Measurements from ENCODE around the gene IL12RB1. TPM values are rescaled to one million over a fixed set of nuclear protein-coding genes. Genes with fewer than 3 reads are reported as not detected.
A peak's percentile ranks its signal among the peaks of the same experiment; 100 is the strongest.

Gene IL12RB1
- total RNA-seq, 1 donor from 2014 or later = not detected

GRCh38 chr19:18055967-18056366, 30.8 kb downstream of the IL12RB1 start:
- Mint-ChIP-seq H3K9me3 (ENCODE audit: unreplicated experiment) (peaks cover 1% of the 10 kb centered on the region), H3K27ac (ENCODE audit: unreplicated experiment) (no peak overlapping the region), H3K4me3 (ENCODE audit: unreplicated experiment) (peak overlapping the region; percentile 46), H3K27me3 (ENCODE audit: unreplicated experiment) (peaks cover 2% of the 10 kb centered on the region), H3K36me3 (ENCODE audit: unreplicated experiment) (no peaks in the 10 kb centered on the region), H3K4me1 (ENCODE audit: low read depth, unreplicated experiment) (no peaks in the 10 kb centered on the region)
- no peak for DNase-seq
- TF ChIP-seq CTCF (IDR thresholded peaks at IDR 0.05; ENCODE audit: partially characterized antibody, unreplicated experiment) = no peak

GRCh38 chr19:18053576-18054219, 33.0 kb downstream of the IL12RB1 start:
- Mint-ChIP-seq H3K9me3 (ENCODE audit: unreplicated experiment) (no peaks in the 10 kb centered on the region), H3K4me3 (ENCODE audit: unreplicated experiment) (no peak overlapping the region), H3K4me1 (ENCODE audit: low read depth, unreplicated experiment) (no peaks in the 10 kb centered on the region), H3K27me3 (ENCODE audit: unreplicated experiment) (peaks cover 3% of the 10 kb centered on the region), H3K36me3 (ENCODE audit: unreplicated experiment) (no peaks in the 10 kb centered on the region), H3K27ac (ENCODE audit: unreplicated experiment) (no peak overlapping the region)
- TF ChIP-seq CTCF (IDR thresholded peaks at IDR 0.05; ENCODE audit: partially characterized antibody, unreplicated experiment) = no peak
- DNase-seq = no peak

GRCh38 chr19:18051887-18052286, 34.8 kb downstream of the IL12RB1 start:
- no peaks in the 10 kb centered on the region for H3K36me3 Mint-ChIP-seq (ENCODE audit: unreplicated experiment)
- no peak for DNase-seq
- no peak overlapping the region for H3K4me3 Mint-ChIP-seq (ENCODE audit: unreplicated experiment)
- H3K4me1 Mint-ChIP-seq (ENCODE audit: low read depth, unreplicated experiment) = no peaks in the 10 kb centered on the region
- no peaks in the 10 kb centered on the region for H3K9me3 Mint-ChIP-seq (ENCODE audit: unreplicated experiment)
- no peak overlapping the region for H3K27ac Mint-ChIP-seq (ENCODE audit: unreplicated experiment)
- H3K27me3 Mint-ChIP-seq (ENCODE audit: unreplicated experiment) = peaks cover 3% of the 10 kb centered on the region
- TF ChIP-seq CTCF (IDR thresholded peaks at IDR 0.05; ENCODE audit: partially characterized antibody, unreplicated experiment) = no peak

- H3K27ac Mint-ChIP-seq (ENCODE audit: unreplicated experiment) = no peak overlapping the region
- DNase-seq = no peak
- no peak for TF ChIP-seq CTCF (IDR thresholded peaks at IDR 0.05; ENCODE audit: partially characterized antibody, unreplicated experiment)
- no peaks in the 10 kb centered on the region for H3K9me3 Mint-ChIP-seq (ENCODE audit: unreplicated experiment)
- H3K4me3 Mint-ChIP-seq (ENCODE audit: unreplicated experiment) = no peak overlapping the region
- no peaks in the 10 kb centered on the region for H3K36me3 Mint-ChIP-seq (ENCODE audit: unreplicated experiment)
- H3K27me3 Mint-ChIP-seq (ENCODE audit: unreplicated experiment) = peaks cover 3% of the 10 kb centered on the region
- no peaks in the 10 kb centered on the region for H3K4me1 Mint-ChIP-seq (ENCODE audit: low read depth, unreplicated experiment)
Observed at GRCh38 chr19:18049385-18049784, 37.3 kb downstream of the IL12RB1 start.

GRCh38 chr19:18046059-18046718, 40.5 kb downstream of the IL12RB1 start:
- H3K27me3 Mint-ChIP-seq (ENCODE audit: unreplicated experiment) = peaks cover 3% of the 10 kb centered on the region

More at GRCh38 chr19:18046059-18046718, 40.5 kb downstream of the IL12RB1 start:
- no peaks in the 10 kb centered on the region for H3K9me3 Mint-ChIP-seq (ENCODE audit: unreplicated experiment)
- H3K36me3 Mint-ChIP-seq (ENCODE audit: unreplicated experiment) = no peaks in the 10 kb centered on the region
- no peaks in the 10 kb centered on the region for H3K4me1 Mint-ChIP-seq (ENCODE audit: low read depth, unreplicated experiment)
- no peak for TF ChIP-seq CTCF (IDR thresholded peaks at IDR 0.05; ENCODE audit: partially characterized antibody, unreplicated experiment)
- H3K27ac Mint-ChIP-seq (ENCODE audit: unreplicated experiment) = no peak overlapping the region
- no peak overlapping the region for H3K4me3 Mint-ChIP-seq (ENCODE audit: unreplicated experiment)
- DNase-seq = no peak

Data from glutamatergic neuron (in vitro differentiated cells).